ENCODE measurements around the gene TWNK.

Gene TWNK

GRCh38 chr10:100981178-100981772 is 6.1 kb upstream of the TWNK start:
- TF ChIP-seq CTCF (IDR thresholded peaks at IDR 0.05; ENCODE audit: insufficient read depth, low read length) (no peak), POLR2AphosphoS5 (IDR thresholded peaks at IDR 0.05; ENCODE audit: low read depth) (no peak), REST (IDR thresholded peaks at IDR 0.05; ENCODE audit: insufficient replicate concordance, low read depth) (no peak), GABPA (IDR thresholded peaks at IDR 0.05; ENCODE audit: low read depth) (no peak), SPI1 (IDR thresholded peaks at IDR 0.05; ENCODE audit: borderline replicate concordance, low read depth) (no peak)
- no peak for DNase-seq (ENCODE audit: low read depth in 1 of 2, low spot score in 1 of 2)
- Histone ChIP-seq H3K27me3 (ENCODE audit: insufficient read depth, poor library complexity, severe bottlenecking) (no peaks in the 10 kb centered on the region), H3K4me3 (replicated peaks; ENCODE audit: insufficient read depth, low read length) (no peak overlapping the region), H3K27ac (replicated peaks) (no peak overlapping the region)

- H3K4me3 ChIP-seq (replicated peaks; ENCODE audit: insufficient read depth, low read length), result no peak overlapping the region
- TF ChIP-seq GABPA (IDR thresholded peaks at IDR 0.05; ENCODE audit: low read depth), result no peak
- TF ChIP-seq SPI1 (IDR thresholded peaks at IDR 0.05; ENCODE audit: borderline replicate concordance, low read depth), result no peak
- no peak for TF ChIP-seq REST (IDR thresholded peaks at IDR 0.05; ENCODE audit: insufficient replicate concordance, low read depth)
- TF ChIP-seq POLR2AphosphoS5 (IDR thresholded peaks at IDR 0.05; ENCODE audit: low read depth), result no peak
- TF ChIP-seq CTCF (IDR thresholded peaks at IDR 0.05; ENCODE audit: insufficient read depth, low read length), result no peak
- no peak overlapping the region for H3K27ac ChIP-seq (replicated peaks)
Measured at GRCh38 chr10:100982916-100983830, 4.2 kb upstream of the TWNK start.

GRCh38 chr10:100983868-100984671 is 3.3 kb upstream of the TWNK start:
- TF ChIP-seq SPI1 (IDR thresholded peaks at IDR 0.05; ENCODE audit: borderline replicate concordance, low read depth) (no peak), POLR2AphosphoS5 (IDR thresholded peaks at IDR 0.05; ENCODE audit: low read depth) (no peak), GABPA (IDR thresholded peaks at IDR 0.05; ENCODE audit: low read depth) (no peak)
- DNase-seq (ENCODE audit: low read depth in 1 of 2, low spot score in 1 of 2), result no peak

More at GRCh38 chr10:100982916-100983830, 4.2 kb upstream of the TWNK start:
- no peaks in the 10 kb centered on the region for H3K27me3 ChIP-seq (ENCODE audit: insufficient read depth, poor library complexity, severe bottlenecking)
- DNase-seq (ENCODE audit: low read depth in 1 of 2, low spot score in 1 of 2), result no peak

More at GRCh38 chr10:100983868-100984671, 3.3 kb upstream of the TWNK start:
- Histone ChIP-seq H3K27ac (replicated peaks) (no peak overlapping the region), H3K27me3 (ENCODE audit: insufficient read depth, poor library complexity, severe bottlenecking) (no peaks in the 10 kb centered on the region), H3K4me3 (replicated peaks; ENCODE audit: insufficient read depth, low read length) (no peak overlapping the region)

Measured in HL-60 (cell line).